Left lobe of liver (tissue), 2 donors: ENCODE measurements around the gene JMJD8. TPM values are rescaled to one million over a fixed set of nuclear protein-coding genes. Genes with fewer than 3 reads are reported as not detected.
A peak's percentile ranks its signal among the peaks of the same experiment; 100 is the strongest.

Source experiments
- ATAC-seq: fragments of 200-7000 bp; cut with Tn5 transposase; one replicate; pipeline ENCODE4 v1.9.1; 2020; ENCODE audit warnings: mild to moderate bottlenecking, moderate library complexity
- DNase-seq: peaks from one replicate; pipeline ENCODE4 v3.0.0-alpha.2; 2020; ENCODE audit warnings: low spot score
- total RNA-seq: library from RNA; stranded (reverse); gene quantifications from one replicate; pipeline ENCODE4 v1.2.1, GENCODE V29; 2021
- donor health status: DM: no; HTN: no; CAD: no; lungs with moderate emphysema.
- donor health status: DM: no; HTN: yes; CAD: no.

The JMJD8 gene, protein sequence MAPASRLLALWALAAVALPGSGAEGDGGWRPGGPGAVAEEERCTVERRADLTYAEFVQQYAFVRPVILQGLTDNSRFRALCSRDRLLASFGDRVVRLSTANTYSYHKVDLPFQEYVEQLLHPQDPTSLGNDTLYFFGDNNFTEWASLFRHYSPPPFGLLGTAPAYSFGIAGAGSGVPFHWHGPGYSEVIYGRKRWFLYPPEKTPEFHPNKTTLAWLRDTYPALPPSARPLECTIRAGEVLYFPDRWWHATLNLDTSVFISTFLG
- total RNA-seq = 40.5 TPM

DNA sequence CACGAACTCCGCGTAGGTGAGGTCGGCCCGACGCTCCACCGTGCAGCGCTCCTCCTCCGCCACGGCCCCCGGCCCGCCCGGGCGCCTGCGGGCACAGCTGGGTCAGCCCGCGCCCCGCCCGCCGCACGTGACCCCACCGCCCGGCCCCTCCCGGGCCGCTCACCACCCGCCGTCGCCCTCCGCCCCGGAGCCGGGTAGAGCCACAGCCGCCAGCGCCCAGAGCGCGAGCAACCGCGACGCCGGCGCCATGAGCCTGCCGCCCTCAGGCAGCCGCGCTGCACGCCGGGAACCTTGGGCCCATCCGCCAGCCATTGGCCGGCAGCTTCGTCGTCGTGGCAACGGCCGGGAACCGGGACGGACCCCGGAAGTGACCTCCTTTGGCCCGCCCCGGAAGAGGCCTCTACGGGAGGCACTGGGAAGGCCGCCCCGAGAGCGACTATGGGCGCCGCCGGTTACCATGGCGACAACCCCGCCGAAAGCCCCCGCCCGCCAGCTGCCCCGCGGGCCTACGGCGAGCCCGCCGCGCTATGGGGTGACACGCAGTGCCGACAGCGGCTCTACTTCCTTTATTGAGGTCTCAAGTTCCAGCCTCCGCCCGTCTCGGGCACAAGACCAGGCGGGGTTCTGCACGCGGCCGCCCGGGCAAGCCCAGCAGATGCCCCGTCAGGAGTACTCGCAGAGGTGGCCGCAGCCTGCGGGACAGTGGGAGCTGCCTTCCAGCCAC is at the start of gene JMJD8:
Gene JMJD8, minus strand, starts transcription at position 264 of the 724 bp plus-strand sequence. Its CDS starts 15 bp downstream, at position 249.
- DNase-seq (peak; percentile 98), ATAC-seq (peak; percentile 63)

DNA sequence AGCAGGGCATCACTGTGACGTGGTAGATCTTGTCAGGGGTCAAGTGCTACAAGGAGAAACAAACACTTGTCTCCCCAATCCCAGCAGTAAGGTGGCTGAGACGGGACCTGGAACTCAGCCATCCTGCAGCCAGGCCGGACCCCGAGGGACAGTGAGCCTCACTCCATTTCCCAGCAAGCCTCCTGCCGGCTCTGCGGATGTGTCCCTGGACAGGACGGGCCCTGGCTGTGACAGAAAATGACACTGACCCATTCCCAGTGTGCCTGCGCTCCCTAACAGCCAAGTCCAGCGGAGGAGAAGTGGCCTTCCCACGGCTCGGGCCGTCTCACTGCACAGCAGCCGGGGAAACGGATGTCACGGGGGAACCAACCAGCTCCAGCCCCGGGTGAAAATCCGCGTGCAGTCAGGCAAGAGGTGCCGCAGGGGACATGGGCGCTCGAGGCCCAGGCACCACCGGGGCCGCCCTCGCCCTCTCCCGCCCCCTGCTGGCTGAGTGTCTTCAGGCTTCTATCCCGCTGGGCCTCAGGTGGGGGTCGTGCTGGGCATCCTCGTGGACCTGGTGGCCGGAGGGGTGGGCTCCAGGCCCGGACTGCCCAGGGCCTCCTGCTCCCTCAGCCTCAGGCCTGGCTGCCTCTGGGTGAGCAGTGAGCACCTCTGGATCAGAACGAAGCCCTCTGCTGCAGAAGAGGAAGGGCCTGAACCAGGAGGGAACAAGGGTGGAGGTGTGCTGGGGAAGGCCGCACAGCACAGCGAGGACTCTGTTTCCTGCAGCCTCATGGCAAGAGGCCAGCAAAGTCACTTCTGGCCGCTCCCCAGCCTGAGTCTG is 49.5 kb upstream of the JMJD8 start:
- DNase-seq (no peak), ATAC-seq (no peak)

DNA sequence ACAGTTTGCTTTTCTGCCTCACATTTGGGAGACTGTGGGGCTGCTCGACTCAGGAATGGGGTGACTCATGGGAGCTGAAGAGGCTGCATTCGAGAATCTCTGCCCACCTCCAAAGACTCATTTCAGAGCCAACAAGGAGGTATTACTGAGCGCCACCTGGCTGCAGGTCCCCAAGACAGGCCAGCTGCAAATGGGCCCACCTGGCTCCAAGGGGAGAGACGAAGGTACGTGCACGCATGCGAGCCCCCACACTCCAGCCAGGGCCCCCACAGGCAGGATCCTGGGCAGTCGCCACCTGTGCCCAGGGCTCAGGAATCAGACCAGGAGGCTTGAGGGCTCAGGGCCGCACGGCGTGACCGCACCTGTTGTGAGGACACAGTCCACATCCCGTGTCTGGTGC is 48.8 kb upstream of the JMJD8 start:
- DNase-seq (no peak), ATAC-seq (no peak)

DNA sequence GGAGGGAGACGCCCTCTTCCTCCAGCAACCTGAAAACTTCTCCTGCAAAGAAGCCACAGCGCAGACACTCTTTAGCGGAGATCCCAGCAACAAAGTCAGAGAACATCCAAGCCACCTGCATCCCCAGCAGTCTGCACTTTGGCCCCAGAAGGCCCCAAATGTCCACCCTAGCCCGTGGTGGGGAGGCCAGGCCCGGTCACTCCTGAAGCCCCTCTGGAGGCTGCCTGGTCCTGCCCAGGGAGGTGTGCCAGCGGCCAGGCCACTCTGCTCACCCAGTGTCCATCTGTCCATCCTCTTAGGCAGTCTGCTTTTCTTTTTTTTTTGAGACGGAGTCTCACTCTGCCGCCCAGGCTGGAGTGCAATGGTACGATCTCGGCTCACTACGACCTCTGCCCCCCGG is 48.2 kb upstream of the JMJD8 start:
- ATAC-seq (no peak), DNase-seq (no peak)

DNA sequence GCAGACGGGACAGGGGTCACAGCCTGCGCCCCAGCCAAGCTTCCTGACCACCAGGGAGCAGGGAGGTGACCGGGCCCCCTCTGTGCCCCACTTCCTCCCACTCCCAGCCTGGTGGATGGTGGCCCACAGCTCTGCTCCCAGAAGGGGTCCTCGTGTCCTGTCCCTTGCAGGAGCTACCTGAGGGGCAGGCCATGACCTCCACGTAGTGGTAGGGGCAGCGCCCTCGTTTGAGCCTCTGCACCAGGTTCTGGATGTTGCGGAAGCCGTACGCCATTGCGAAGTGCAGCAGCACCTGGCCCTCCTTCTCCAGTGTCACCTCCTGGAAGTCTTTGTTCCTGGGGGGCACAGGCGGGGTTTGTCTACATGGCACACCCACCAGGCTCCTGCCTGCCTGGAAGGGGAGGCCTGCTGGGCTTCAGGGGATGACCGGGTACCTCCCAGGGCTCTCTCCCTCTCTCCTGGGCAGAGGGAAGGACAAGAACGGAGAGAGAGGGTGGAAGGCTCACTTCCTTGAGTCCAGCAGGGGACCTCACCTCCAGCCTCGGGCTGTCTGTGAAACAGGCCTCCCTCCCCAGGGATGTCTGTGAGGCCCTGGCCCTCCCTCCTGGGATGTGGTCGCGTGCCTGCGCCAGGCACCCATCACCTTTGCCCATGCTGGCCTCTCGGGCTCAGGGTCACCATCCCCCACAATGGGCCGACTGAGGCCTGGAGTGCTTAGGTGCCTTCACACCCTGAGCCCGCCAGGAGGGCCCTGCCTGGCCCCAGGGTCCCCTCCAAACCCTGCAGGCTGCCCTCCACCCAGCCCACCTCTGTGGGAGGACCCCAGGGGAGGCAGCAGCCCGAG is 46.8 kb upstream of the JMJD8 start:
- ATAC-seq (no peak), DNase-seq (no peak)

DNA sequence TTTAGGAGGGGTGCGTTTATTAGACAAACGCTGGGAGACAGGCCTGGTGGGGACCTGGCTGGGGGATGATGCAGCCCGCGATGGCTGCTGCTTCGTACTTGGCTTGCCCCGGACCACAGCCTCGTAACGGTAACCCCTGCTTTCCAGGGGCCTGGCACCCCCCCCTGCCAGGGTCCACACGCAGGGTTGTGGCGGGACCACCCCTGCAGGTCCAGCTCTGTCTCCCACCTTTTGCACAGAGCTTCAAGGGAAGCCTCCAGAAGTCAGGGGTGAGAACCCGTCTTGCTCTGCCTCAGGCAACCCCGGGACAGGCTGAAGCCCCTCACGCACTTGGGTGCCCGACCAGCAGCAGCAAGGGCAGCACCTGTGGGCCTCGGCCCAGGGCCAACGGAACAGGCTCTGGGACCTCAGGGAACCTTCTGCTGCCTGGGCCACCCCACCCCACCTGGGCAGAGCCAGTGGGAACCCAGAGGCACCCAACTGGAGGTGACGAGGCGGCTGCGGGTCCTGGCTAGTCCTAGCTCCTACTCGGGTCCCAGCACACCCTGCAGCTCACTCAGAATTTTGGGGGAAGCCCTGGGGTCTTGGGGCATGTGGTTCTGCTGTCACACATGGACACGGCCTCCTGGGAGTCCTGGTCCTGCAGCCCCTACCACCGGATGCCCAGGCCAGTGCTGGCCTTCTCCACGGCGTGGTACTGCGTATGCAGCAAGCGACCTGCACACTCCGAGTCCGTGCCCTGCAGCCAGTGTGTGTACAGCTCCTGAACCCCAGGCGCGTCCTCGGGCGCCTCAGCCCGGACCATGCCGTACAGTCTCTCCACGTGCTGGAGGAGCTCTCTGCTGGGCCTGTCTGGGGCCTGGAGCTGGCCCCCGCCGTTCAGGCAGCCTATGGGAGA is 45.9 kb upstream of the JMJD8 start:
- ATAC-seq = no peak

DNA sequence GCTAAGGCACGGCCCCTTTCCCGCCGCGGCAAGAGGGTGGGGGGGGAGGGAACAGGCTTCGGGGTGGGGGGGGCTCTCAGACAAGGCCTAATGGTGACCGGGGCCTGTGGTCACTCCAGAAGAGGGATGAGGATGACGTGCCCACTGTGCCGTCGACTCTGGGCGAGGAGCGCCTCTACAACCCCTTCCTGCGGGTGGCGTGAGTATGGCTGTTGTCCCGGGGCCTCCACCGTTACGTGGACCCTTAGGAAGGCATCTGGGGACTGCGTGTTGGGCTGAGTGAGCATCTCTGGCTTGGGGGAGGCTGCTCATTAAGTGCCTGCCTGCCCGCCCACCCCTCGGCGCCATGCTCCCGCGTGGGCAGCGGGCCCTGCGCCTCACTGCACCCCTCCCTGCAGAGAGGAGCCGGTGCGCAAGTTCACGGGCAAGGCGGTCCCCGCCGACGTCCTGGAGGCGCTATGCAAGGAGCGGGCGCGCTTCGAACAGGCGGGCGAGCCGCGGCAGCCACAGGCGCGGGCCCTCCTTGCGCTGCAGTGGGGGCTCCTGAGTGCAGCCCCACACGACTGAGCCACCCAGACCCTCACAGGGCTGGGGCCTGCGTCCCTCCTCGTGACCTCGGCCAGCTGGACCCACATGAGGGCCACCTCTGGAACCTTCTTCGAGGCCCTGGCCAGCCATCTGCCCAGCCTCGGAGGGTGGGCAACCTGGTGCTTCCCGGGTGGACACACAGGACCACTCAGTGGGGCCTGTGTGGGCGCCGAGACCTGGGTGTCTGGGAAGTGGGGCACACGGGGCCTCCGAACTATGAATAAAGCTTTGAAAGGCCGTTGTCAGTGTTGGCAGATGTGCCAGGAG is 45.0 kb upstream of the JMJD8 start:
- DNase-seq = no peak
- ATAC-seq = no peak

More for the DNA sequence above, 45.9 kb upstream of the JMJD8 start:
- DNase-seq = no peak

DNA sequence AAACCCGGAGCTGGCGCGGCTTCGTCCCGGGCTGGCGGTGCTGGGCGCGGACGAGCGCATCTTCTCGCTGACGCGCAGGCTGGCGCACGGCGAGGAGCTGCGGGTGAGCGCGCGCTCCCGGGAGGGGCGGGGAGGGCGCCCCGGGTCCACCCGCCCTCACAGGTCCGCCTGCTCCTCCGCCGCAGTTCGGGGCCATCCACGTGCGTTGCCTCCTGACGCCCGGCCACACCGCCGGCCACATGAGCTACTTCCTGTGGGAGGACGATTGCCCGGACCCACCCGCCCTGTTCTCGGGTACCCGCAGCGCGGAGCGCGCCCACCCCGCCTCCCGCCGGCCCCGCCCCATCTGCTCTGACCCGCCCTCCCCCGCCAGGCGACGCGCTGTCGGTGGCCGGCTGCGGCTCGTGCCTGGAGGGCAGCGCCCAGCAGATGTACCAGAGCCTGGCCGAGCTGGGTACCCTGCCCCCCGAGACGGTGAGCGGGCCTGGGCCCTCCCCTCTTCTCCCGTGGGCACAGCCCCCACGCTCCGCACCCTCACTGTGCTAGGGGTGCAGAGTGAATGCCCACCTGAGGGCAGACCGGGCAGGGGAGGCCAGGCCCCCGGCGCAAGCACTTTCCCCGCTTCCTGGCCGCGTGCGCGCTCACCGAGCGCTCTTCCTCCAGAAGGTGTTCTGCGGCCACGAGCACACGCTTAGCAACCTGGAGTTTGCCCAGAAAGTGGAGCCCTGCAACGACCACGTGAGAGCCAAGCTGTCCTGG is 44.2 kb upstream of the JMJD8 start:
- ATAC-seq (peak; percentile 47), DNase-seq (no peak)

DNA sequence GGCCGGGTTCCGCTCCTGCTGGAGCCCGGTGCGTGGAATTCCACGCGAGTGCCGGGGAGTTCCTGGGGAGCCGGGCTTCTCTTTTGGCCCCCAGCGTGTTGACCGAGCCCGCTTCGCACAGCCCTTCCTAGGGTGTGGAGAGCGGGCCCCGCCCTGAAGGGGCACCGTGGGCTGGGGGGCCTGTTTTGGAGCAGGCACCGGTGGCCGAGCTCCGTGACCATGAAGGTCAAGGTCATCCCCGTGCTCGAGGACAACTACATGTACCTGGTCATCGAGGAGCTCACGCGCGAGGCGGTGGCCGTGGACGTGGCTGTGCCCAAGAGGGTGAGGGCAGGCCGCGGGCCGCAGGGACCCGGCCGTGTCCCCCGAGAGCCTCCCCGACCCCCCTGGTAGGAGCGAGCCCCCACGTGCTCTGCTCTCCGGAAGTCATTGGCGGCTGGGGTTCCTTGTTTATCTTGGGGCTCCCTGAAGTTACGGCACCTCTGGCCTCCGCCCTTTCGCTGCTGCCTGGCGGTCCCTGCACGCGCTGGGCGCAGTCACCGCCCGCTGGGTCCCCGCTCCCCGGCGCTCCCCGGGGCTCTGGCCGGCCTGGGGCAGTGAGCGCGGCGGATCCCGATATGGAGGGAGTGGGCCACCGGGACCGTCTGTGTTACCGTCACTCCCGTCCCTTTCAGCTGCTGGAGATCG is 43.3 kb upstream of the JMJD8 start:
- ATAC-seq = no peak
- DNase-seq = no peak

DNA sequence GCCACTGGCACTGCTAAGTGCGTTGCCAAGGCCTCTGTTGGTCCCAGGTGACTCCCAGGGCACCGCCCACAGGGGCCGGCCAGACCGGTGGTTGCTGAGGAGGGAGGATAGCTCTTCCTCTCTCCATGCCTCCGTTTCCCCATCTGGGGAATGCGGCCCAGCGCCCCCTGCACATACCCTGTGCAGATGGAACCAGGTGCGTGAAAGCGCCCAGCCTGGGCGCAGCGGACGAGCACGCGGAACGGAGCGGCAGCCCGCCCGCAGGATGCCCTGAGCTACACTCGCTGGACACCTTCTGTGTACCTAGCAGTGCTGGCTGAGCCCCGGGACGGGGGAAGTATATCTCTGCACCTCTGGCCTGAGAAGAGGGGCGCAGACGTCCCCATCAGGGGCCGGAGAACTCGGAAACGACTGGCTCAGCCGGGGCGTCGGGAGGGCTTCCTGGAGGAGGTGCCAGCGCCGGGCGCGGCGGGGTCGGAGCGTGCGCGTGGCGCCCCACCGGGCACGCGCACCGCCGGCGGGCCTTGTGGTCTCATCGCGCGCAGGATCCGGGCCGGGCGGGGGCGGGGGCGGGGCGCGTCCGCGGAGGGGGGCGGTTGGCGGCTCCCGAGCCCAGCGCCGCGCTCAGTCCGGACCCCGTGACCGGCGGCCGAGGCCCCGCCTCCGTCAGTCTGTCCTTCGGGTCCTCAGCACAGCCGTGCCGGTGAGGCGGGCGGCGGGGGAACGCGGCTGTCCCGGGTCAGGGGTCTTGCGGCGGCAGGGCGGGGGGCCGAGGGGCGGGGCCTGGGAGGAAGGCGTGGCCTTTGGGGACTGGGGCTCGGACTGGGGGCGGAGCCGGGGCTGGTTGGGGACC is 42.5 kb upstream of the JMJD8 start, which contains the start of the genes CCDC78 and HAGHL:
Gene CCDC78, minus strand, starts transcription at position 6 of the 853 bp plus-strand sequence. CDS start 76 bp downstream, outside the sequence.
Gene HAGHL, plus strand, starts transcription at position 669 of the 853 bp plus-strand sequence. CDS start 404 bp downstream, outside the sequence.
- DNase-seq (no peak), ATAC-seq (peak; percentile 28)

DNA sequence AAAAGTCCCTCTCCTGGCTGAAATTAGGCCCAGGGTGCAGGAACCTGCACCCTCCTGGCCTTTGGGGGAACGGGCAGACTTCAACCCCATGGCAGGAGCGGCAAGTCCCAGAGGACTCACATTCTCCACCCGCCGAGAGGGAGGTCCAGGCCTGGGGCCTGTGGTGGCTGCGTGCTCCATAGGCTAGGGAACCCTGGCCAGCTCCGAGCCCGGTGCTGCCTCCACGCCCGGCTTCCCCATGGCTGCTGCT is 42.0 kb upstream of the JMJD8 start:
- DNase-seq = no peak
- ATAC-seq = no peak

DNA sequence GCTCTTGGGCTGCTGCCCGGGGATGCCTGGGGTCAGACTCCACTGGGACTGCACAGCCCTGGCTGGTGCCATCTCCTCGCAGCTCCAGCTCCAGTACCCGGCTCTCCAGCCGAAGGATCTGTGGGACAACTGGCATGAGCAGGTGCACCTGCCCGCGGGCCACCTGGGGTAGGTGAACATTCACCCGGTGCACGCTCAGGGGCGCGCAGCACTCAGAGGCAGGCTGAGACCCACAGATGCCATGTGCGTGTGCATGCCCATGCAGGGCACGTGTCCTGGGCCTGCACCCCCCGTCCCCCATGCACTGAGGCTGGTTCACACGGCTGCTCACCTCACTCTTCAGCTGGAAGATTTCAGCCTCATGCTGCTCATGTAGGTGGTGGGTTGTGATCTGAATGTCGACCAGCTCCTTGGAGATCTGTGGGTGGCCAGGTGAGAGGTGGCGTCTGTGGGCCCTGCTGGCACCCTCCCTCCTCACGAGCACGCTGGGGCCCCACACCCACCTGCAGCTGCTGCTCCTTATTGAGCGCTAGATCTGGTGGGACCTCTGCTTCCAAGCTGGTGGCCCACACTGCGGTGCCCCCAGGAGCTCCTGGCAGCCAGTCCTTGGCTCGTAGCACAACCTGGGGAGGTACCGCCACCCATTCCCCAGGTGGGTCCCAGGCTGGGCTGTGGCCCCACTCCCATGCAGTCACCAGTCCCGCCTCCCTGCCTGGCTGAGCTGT is 41.5 kb upstream of the JMJD8 start:
- peak; percentile 31 for ATAC-seq
- no peak for DNase-seq

DNA sequence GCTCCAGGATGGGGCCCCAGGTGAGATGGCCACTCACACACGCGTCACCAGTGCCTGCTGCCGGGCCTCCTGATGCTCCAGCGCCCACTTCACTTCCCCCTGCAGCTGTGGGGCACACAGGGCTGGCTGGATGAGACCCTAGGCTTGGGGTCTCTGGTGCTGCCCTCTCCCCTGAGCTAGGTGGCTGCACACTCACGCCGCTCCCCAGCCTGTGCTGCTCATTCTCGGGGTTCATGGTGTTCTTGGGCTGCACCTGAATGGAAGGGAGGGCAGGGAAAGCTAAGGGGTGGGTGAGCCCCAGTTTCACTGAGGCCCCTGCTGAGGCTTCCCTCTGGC is 40.9 kb upstream of the JMJD8 start:
- ATAC-seq (no peak), DNase-seq (no peak)

DNA sequence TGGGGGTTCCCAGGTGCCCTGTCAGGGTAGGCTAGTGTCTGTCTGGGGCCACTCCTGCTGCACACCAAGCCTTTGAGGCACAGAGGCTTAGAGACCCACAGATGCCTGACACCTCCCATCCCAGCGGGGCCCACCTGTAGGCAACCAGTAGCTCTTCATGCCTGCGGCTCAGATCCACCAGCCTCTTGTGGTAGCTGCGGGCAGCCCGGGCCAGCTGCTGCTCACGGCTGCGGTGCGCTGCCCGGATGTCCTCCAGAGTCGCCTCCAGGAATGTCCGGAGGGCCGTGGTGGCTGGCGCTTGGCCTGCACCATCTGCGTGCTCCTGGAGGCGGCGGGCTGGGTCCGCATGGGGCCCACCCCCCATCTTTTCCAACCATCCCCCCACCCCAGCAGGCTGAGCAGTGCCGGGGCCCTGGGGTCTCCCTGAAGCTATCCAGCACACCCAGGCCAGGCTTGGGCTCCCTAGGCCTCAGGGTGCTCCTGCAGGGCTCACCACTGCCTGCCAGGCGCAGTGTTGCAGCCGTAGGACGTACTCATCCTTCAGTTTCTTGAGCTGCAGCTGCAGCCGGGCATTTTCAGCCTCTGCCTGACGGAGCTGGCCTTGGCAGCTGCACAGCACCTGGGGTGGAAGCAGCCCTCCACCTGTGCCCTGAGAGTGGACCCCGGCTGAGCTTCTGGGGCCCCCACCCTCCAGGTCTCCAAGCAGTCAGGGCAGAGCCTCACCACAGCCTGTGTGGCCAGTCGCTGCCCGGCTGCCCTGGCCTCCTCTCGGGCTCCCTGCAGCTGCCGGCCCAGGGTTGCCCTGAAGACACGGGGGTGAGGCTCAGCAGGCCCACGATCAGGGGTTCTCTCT is 40.3 kb upstream of the JMJD8 start:
- DNase-seq (no peak), ATAC-seq (no peak)

DNA sequence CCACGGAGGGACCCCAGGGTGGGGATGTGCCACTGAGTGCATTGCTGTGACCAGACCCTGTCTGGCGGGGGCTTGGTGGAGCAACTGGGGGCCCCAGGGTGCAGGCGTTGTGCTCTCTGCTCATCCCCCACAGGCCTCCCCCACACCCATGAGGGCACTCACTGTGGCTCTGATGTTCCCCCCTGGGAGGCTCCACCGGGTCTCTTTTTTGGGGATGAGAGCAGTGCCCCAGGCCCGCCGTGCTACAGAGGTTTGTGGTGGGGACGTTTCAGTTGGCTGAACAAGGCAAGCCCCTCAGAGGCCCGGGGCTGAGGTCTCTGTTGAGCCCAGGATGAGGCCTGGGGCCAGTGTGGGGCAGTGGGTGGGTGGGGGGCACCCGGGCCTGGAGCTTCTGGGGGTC is 39.6 kb upstream of the JMJD8 start:
- no peak for DNase-seq
- ATAC-seq = no peak
